Nephron (organoid): ENCODE results near the gene RPS8.
"Not testable (repeated sequence)": the region's sequence is repeated elsewhere in the genome, so short reads cannot be mapped to it uniquely, and the experiment has no call there.

Source experiments
- H3K27ac Mint-ChIP-seq, 3 experiments: 2 replicates each; pipeline ENCODE4 v1.8.0; 2020; ENCODE audit warnings: mixed read lengths in 3 of 3, mild to moderate bottlenecking in 2 of 3, moderate library complexity in 1 of 3
- H3K27me3 Mint-ChIP-seq: 2 replicates; pipeline ENCODE4 v1.8.0; 2021; ENCODE audit warnings: low read depth, mild to moderate bottlenecking, moderate library complexity, mixed read lengths
- H3K36me3 Mint-ChIP-seq: 2 replicates; pipeline ENCODE4 v1.8.0; 2020; ENCODE audit warnings: low read depth, mixed read lengths
- H3K4me1 Mint-ChIP-seq: 2 replicates; pipeline ENCODE4 v1.8.0; 2020; ENCODE audit warnings: mixed read lengths
- H3K4me3 Mint-ChIP-seq, 3 experiments: 2 replicates each; pipeline ENCODE4 v1.8.0; 2020; ENCODE audit warnings: mild to moderate bottlenecking in 3 of 3, mixed read lengths in 3 of 3, moderate library complexity in 2 of 3
- H3K9me3 Mint-ChIP-seq: 2 replicates; pipeline ENCODE4 v1.8.0; 2020; ENCODE audit warnings: mixed read lengths
- TF ChIP-seq, protein P1 (sequence below), 3 experiments: fragments of 200-600 bp; sonication (generic); IDR thresholded peaks; one replicate each; pipeline ENCODE4 v1.5.0; 2021; ENCODE audit warnings: antibody characterized with exemption in 3 of 3; ENCODE audit not compliant: unreplicated experiment in 3 of 3

The RPS8 gene

DNA sequence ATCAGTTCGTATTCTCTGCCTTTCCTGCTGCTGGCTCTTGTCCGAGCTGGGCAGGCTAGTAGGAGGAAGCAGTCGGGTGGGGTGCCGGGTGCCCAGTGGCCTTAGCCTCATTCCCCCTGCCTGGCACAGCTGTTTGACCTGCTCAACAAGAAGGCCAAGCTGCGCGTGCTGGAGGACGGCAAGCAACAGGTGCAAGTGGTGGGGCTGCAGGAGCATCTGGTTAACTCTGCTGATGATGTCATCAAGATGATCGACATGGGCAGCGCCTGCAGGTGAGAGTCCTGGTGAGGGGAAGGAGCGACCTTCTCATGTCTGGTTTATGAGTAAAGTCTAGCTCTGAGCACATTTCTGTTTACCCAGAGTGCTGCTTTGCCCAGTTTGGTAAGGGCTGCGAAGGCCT, 16.3 kb upstream of the RPS8 start:
- Mint-ChIP-seq H3K4me1 (no peaks in the 10 kb centered on the region), H3K27ac (no peak overlapping the region), H3K4me3 (no peak overlapping the region), H3K27me3 (no peaks in the 10 kb centered on the region), H3K36me3 (peaks cover 58% of the 10 kb centered on the region), H3K9me3 (no peaks in the 10 kb centered on the region)
- TF ChIP-seq, protein P1, sequence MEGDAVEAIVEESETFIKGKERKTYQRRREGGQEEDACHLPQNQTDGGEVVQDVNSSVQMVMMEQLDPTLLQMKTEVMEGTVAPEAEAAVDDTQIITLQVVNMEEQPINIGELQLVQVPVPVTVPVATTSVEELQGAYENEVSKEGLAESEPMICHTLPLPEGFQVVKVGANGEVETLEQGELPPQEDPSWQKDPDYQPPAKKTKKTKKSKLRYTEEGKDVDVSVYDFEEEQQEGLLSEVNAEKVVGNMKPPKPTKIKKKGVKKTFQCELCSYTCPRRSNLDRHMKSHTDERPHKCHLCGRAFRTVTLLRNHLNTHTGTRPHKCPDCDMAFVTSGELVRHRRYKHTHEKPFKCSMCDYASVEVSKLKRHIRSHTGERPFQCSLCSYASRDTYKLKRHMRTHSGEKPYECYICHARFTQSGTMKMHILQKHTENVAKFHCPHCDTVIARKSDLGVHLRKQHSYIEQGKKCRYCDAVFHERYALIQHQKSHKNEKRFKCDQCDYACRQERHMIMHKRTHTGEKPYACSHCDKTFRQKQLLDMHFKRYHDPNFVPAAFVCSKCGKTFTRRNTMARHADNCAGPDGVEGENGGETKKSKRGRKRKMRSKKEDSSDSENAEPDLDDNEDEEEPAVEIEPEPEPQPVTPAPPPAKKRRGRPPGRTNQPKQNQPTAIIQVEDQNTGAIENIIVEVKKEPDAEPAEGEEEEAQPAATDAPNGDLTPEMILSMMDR (IDR thresholded peaks at IDR 0.05; ENCODE audit: unreplicated experiment in 3 of 3) = no peak

DNA sequence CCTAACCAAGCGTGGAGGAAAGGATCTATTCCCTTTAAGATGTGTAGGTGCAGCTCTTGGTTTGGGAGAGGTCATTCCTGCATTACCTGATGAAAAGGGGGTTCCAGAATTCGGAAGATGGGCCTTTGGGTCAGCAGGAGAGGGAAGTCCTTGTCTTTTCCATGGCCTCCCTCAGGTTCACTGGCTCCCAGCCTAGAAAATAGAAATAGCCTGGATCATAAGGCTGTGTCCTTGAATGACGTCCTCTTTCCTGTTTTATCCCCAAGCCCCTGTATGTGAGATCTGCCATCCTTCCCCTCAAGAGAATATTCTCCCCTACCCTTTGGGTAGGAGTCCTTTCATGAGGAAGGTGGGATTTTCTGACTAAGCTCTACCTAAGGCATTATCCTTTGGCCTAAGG, 14.5 kb upstream of the RPS8 start:
- Mint-ChIP-seq H3K9me3 (no peaks in the 10 kb centered on the region), H3K36me3 (peaks cover 50% of the 10 kb centered on the region), H3K4me1 (no peaks in the 10 kb centered on the region), H3K27ac (no peak overlapping the region), H3K27me3 (no peaks in the 10 kb centered on the region), H3K4me3 (no peak overlapping the region)
- TF ChIP-seq, protein P1 (IDR thresholded peaks at IDR 0.05; ENCODE audit: unreplicated experiment in 3 of 3) = no peak

DNA sequence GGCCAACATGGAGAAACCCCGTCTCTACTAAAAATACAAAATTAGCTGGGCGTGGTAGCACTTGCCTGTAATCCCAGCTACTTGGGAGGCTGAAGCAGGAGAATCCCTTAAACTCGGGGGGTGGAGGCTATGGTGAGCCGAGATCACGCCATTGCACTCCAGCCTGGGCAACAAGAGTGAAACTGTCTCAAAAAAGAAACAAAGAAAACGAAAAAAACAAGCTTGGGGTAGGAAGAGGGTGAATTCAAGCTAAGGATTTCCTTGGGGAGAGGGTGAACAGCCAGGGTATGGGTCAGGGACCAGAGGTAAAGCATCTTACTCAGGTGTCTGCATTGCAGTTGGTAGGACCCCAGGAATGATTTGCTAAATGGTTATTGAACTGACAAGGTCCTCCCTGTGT, 8.9 kb upstream of the RPS8 start:
- H3K4me1 Mint-ChIP-seq, H3K9me3 Mint-ChIP-seq, H3K27me3 Mint-ChIP-seq, H3K4me3 Mint-ChIP-seq, H3K27ac Mint-ChIP-seq: not testable (repeated sequence)
- peaks cover 22% of the 10 kb centered on the region for H3K36me3 Mint-ChIP-seq

DNA sequence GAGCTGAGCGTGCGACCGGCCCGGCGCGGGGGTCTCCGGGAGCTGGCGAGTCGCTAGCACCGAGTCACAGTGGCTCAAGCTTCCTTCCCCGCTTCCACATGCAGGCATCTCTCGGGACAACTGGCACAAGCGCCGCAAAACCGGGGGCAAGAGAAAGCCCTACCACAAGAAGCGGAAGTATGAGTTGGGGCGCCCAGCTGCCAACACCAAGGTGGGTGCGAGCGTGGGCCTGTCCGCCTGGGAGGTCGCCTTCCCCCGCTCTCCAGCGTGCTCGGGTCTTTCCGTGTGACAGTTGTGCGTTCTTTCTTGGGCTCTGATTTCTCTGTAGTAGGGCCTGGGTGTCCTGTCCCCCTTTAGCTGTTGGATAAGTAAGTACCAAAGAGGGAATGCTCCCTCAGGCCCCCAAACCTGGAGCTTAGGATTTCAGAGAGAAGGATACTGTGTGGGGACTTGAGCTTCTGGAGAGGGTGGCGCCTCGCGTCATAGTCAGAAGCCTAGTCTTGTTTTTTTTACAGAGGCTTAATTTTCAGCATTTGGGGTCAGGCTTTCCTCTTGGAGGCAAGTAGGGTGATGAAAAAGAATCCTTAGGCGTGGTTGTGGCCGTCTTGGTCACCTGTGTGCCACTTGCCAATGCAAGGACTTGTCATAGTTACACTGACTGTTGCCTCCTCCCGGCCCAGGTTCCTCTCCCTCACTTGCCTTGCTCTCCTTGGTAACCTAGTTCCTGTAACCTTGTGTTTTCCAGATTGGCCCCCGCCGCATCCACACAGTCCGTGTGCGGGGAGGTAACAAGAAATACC, 790 bp downstream of the RPS8 start:
- Mint-ChIP-seq H3K9me3 (no peaks in the 10 kb centered on the region), H3K4me1 (peaks cover 25% of the 10 kb centered on the region), H3K4me3 (peak overlapping the region; percentile 91 to 93 (median 93)), H3K27me3 (no peaks in the 10 kb centered on the region), H3K27ac (peak overlapping the region; percentile 91 to 96 (median 96)), H3K36me3 (peaks cover 36% of the 10 kb centered on the region)
- TF ChIP-seq, protein P1 (IDR thresholded peaks at IDR 0.05; ENCODE audit: unreplicated experiment in 3 of 3) = no peak

DNA sequence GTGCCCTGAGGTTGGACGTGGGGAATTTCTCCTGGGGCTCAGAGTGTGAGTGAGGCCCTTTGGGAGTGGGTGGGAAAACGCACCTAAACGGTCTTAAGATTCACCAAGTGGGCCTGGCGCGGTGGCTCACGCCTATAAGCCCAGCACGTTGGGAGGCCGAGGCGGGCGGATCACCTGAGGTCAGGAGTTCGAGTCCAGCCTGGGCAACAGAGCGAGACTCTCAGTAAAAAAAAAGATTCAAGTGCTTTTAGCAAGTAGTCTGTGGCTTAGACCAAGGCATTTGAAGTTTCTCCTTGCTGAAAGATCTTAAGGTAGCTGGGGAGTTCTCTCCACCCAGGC, 1.4 kb downstream of the RPS8 start:
- Mint-ChIP-seq H3K9me3 (no peaks in the 10 kb centered on the region), H3K27me3 (no peaks in the 10 kb centered on the region), H3K27ac (peak overlapping the region; percentile 91 to 96 (median 96)), H3K4me3 (peak overlapping the region; percentile 91 to 93 (median 93)), H3K4me1 (peaks cover 25% of the 10 kb centered on the region), H3K36me3 (peaks cover 42% of the 10 kb centered on the region)
- TF ChIP-seq, protein P1 (IDR thresholded peaks at IDR 0.05; ENCODE audit: unreplicated experiment in 3 of 3) = no peak

DNA sequence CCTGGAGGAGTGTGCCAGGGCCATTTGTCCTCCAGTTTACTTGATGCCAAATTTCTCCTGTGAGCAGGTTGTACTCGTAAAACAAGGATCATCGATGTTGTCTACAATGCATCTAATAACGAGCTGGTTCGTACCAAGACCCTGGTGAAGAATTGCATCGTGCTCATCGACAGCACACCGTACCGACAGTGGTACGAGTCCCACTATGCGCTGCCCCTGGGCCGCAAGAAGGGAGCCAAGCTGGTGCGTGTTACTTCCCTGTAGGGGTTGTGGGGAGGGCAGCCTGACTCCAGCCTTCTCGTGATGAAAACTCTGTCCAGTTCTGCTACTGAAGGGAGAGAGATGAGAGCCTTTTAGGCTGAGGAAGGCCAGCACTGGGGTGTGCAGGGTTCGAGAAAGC, 2.2 kb downstream of the RPS8 start:
- peaks cover 42% of the 10 kb centered on the region for H3K36me3 Mint-ChIP-seq
- no peaks in the 10 kb centered on the region for H3K9me3 Mint-ChIP-seq
- no peaks in the 10 kb centered on the region for H3K27me3 Mint-ChIP-seq
- H3K27ac Mint-ChIP-seq = peak overlapping the region; percentile 25 to 77 (median 64)
- TF ChIP-seq, protein P1 (IDR thresholded peaks at IDR 0.05; ENCODE audit: unreplicated experiment in 3 of 3) = no peak
- H3K4me1 Mint-ChIP-seq = peaks cover 25% of the 10 kb centered on the region
- peak overlapping the region; percentile 91 to 93 (median 93) for H3K4me3 Mint-ChIP-seq
